A549 (cell line): ENCODE results near the gene APOA1.

Experiments
- CBX8 ChIP-seq: fragments of 200-600 bp; sonication (generic); IDR thresholded peaks from 2 replicates; pipeline ENCODE4 v1.6.1; 2016
- ESRRA ChIP-seq: fragments of 150-350 bp; IDR thresholded peaks from 2 replicates; pipeline ENCODE4 v1.6.1; 2014; ENCODE audit warnings: mild to moderate bottlenecking, low read length, borderline replicate concordance
- HDAC2 ChIP-seq: fragments of 200-600 bp; sonication (generic); IDR thresholded peaks from 2 replicates; pipeline ENCODE4 v1.6.1; 2016
- HOXB5 ChIP-seq: fragments of 250-450 bp; sonication (Bioruptor Pico); IDR thresholded peaks from 2 replicates; pipeline ENCODE4 v1.5.0; 2020; ENCODE audit warnings: mild to moderate bottlenecking, moderate library complexity
- MYC ChIP-seq: IDR thresholded peaks from 2 replicates; pipeline ENCODE4 v1.6.1; 2012; ENCODE audit warnings: mild to moderate bottlenecking, inconsistent platforms, low read length, improper control_type of control experiment, borderline replicate concordance
- POLR2A ChIP-seq: IDR thresholded peaks from 2 replicates; pipeline ENCODE4 v1.6.1; 2012; ENCODE audit warnings: mild to moderate bottlenecking, low read length
- ZSCAN20 ChIP-seq: fragments of 250-450 bp; sonication (Bioruptor Pico); IDR thresholded peaks from 2 replicates; pipeline ENCODE4 v1.8.0; 2022; ENCODE audit warnings: mild to moderate bottlenecking, moderate library complexity
- TF ChIP-seq, protein P1 (sequence below): fragments of >200 bp; sonication (Bioruptor Twin); formaldehyde crosslinking; IDR thresholded peaks from 3 replicates; pipeline ENCODE4 v1.5.1; 2016

DNA sequence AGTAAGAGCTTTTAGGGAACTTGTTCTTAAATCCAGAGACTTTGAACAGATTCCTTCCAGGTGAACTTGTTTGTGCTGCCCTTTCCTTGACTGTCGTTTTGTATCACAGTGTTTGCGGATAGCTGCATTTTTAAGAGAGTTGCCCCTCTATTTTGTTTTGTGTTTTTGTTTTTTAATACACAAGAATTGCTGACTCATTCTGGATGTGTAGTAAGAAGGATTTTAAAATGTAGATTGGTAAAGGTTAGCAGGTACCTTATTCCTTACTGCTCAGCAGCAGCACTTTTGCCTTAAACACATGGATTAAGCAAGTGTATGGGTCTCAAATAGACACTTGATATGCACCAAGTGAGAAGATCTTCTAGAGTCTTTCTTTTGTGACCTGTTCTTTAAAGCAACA, 36.8 kb downstream of the APOA1 start:
- TF ChIP-seq, protein P1, sequence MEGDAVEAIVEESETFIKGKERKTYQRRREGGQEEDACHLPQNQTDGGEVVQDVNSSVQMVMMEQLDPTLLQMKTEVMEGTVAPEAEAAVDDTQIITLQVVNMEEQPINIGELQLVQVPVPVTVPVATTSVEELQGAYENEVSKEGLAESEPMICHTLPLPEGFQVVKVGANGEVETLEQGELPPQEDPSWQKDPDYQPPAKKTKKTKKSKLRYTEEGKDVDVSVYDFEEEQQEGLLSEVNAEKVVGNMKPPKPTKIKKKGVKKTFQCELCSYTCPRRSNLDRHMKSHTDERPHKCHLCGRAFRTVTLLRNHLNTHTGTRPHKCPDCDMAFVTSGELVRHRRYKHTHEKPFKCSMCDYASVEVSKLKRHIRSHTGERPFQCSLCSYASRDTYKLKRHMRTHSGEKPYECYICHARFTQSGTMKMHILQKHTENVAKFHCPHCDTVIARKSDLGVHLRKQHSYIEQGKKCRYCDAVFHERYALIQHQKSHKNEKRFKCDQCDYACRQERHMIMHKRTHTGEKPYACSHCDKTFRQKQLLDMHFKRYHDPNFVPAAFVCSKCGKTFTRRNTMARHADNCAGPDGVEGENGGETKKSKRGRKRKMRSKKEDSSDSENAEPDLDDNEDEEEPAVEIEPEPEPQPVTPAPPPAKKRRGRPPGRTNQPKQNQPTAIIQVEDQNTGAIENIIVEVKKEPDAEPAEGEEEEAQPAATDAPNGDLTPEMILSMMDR, result no peak
- no peak for TF ChIP-seq ZSCAN20 (CRISPR knock-in tag)
- TF ChIP-seq HOXB5, result no peak
- no peak for TF ChIP-seq POLR2A
- TF ChIP-seq CBX8, result no peak
- TF ChIP-seq ESRRA, result no peak
- TF ChIP-seq HDAC2, result no peak
- no peak for TF ChIP-seq MYC
